ENCODE measurements around the gene RAD51B.

RAD51B gene

GRCh38 chr14:68263563-68264259 is 444.1 kb downstream of the RAD51B start:
- DNase-seq (ENCODE audit: low read depth in 1 of 2, low spot score in 1 of 2), result no peak

- no peak for DNase-seq (ENCODE audit: low read depth in 1 of 2, low spot score in 1 of 2)
Observed at GRCh38 chr14:68264260-68264569, 444.6 kb downstream of the RAD51B start.

GRCh38 chr14:68266998-68267397 is 447.4 kb downstream of the RAD51B start:
- DNase-seq (ENCODE audit: low read depth in 1 of 2, low spot score in 1 of 2), result no peak

GRCh38 chr14:68268197-68268596 is 448.6 kb downstream of the RAD51B start:
- no peak for DNase-seq (ENCODE audit: low read depth in 1 of 2, low spot score in 1 of 2)

GRCh38 chr14:68268719-68269118 is 449.1 kb downstream of the RAD51B start:
- no peak for DNase-seq (ENCODE audit: low read depth in 1 of 2, low spot score in 1 of 2)

- no peak for DNase-seq (ENCODE audit: low read depth in 1 of 2, low spot score in 1 of 2)
Observed at GRCh38 chr14:68269136-68269927, 449.8 kb downstream of the RAD51B start.

GRCh38 chr14:68270342-68270741 is 450.8 kb downstream of the RAD51B start:
- DNase-seq (ENCODE audit: low read depth in 1 of 2, low spot score in 1 of 2), result no peak

- no peak for DNase-seq (ENCODE audit: low read depth in 1 of 2, low spot score in 1 of 2)
Observed at GRCh38 chr14:68271913-68272391, 452.4 kb downstream of the RAD51B start.

GRCh38 chr14:68273413-68273812 is 453.8 kb downstream of the RAD51B start:
- no peak for DNase-seq (ENCODE audit: low read depth in 1 of 2, low spot score in 1 of 2)

- no peak for DNase-seq (ENCODE audit: low read depth in 1 of 2, low spot score in 1 of 2)
Observed at GRCh38 chr14:68274725-68275124, 455.1 kb downstream of the RAD51B start.

GRCh38 chr14:68278576-68279436 is 459.2 kb downstream of the RAD51B start:
- DNase-seq (ENCODE audit: low read depth in 1 of 2, low spot score in 1 of 2), result no peak

- no peak for DNase-seq (ENCODE audit: low read depth in 1 of 2, low spot score in 1 of 2)
Observed at GRCh38 chr14:68279437-68279720, 459.8 kb downstream of the RAD51B start.

GRCh38 chr14:68279777-68280233 is 460.2 kb downstream of the RAD51B start:
- DNase-seq (ENCODE audit: low read depth in 1 of 2, low spot score in 1 of 2), result no peak

GRCh38 chr14:68281497-68281896 is 461.9 kb downstream of the RAD51B start:
- DNase-seq (ENCODE audit: low read depth in 1 of 2, low spot score in 1 of 2), result no peak

GRCh38 chr14:68282479-68283377 is 463.1 kb downstream of the RAD51B start:
- peak in 1 of 2 donors; percentile 50 for DNase-seq (ENCODE audit: low read depth in 1 of 2, low spot score in 1 of 2)

- no peak for DNase-seq (ENCODE audit: low read depth in 1 of 2, low spot score in 1 of 2)
Observed at GRCh38 chr14:68283378-68284123, 464.0 kb downstream of the RAD51B start.

- DNase-seq (ENCODE audit: low read depth in 1 of 2, low spot score in 1 of 2), result no peak
Observed at GRCh38 chr14:68284333-68284732, 464.8 kb downstream of the RAD51B start.

GRCh38 chr14:68284834-68285233 is 465.3 kb downstream of the RAD51B start:
- DNase-seq (ENCODE audit: low read depth in 1 of 2, low spot score in 1 of 2), result no peak

GRCh38 chr14:68285421-68286179 is 466.0 kb downstream of the RAD51B start:
- peak; percentile 39 to 63 for DNase-seq (ENCODE audit: low read depth in 1 of 2, low spot score in 1 of 2)
